Mucosa of stomach (tissue), 1 donor: ENCODE results near the gene ACTN4.

Experiments
- H3K27me3 ChIP-seq: one replicate; pipeline ENCODE4 v1.7.0; 2013; ENCODE audit warnings: mild to moderate bottlenecking, low read length; ENCODE audit not compliant: control insufficient read depth, insufficient read depth
- H3K36me3 ChIP-seq: one replicate; pipeline ENCODE4 v1.7.0; 2013; ENCODE audit warnings: low read length; ENCODE audit not compliant: control insufficient read depth, insufficient read depth
- H3K4me1 ChIP-seq: one replicate; pipeline ENCODE4 v1.7.0; 2013; ENCODE audit warnings: mild to moderate bottlenecking, low read length; ENCODE audit not compliant: control insufficient read depth, insufficient read depth
- H3K4me3 ChIP-seq: one replicate; pipeline ENCODE4 v1.7.0; 2013; ENCODE audit warnings: low read length
- H3K9ac ChIP-seq: one replicate; pipeline ENCODE4 v1.7.0; 2013; ENCODE audit warnings: mild to moderate bottlenecking, low read length, moderate library complexity
- H3K9me3 ChIP-seq: one replicate; pipeline ENCODE4 v1.7.0; 2013; ENCODE audit warnings: mild to moderate bottlenecking, low read length, moderate library complexity; ENCODE audit not compliant: control insufficient read depth
- donor health status: Pancreatic carcinoma.

Gene ACTN4

GRCh38 chr19:38713865-38714264 lies 66.4 kb downstream of the ACTN4 start:
- Histone ChIP-seq H3K36me3 (peaks cover 57% of the 10 kb centered on the region), H3K9me3 (no peaks in the 10 kb centered on the region), H3K9ac (peak overlapping the region; percentile 3), H3K4me3 (no peak overlapping the region), H3K4me1 (peaks cover 34% of the 10 kb centered on the region), H3K27me3 (no peaks in the 10 kb centered on the region)

GRCh38 chr19:38714354-38714778 lies 66.9 kb downstream of the ACTN4 start:
- Histone ChIP-seq H3K36me3 (peaks cover 56% of the 10 kb centered on the region), H3K27me3 (no peaks in the 10 kb centered on the region), H3K4me3 (no peak overlapping the region), H3K9me3 (no peaks in the 10 kb centered on the region), H3K9ac (peak overlapping the region; percentile 3), H3K4me1 (peaks cover 39% of the 10 kb centered on the region)

GRCh38 chr19:38715555-38715954 lies 68.1 kb downstream of the ACTN4 start:
- no peak overlapping the region for H3K9ac ChIP-seq
- H3K27me3 ChIP-seq, result no peaks in the 10 kb centered on the region
- H3K4me1 ChIP-seq, result peaks cover 51% of the 10 kb centered on the region
- peaks cover 56% of the 10 kb centered on the region for H3K36me3 ChIP-seq
- H3K4me3 ChIP-seq, result no peak overlapping the region
- no peaks in the 10 kb centered on the region for H3K9me3 ChIP-seq

- peaks cover 64% of the 10 kb centered on the region for H3K36me3 ChIP-seq
- no peaks in the 10 kb centered on the region for H3K27me3 ChIP-seq
- no peaks in the 10 kb centered on the region for H3K9me3 ChIP-seq
- H3K4me3 ChIP-seq, result no peak overlapping the region
- H3K4me1 ChIP-seq, result peaks cover 62% of the 10 kb centered on the region
- H3K9ac ChIP-seq, result no peak overlapping the region
Observed at GRCh38 chr19:38717051-38717450, 69.6 kb downstream of the ACTN4 start.

GRCh38 chr19:38717855-38718254 lies 70.4 kb downstream of the ACTN4 start:
- Histone ChIP-seq H3K36me3 (peaks cover 62% of the 10 kb centered on the region), H3K9me3 (no peaks in the 10 kb centered on the region), H3K9ac (no peak overlapping the region), H3K4me1 (peaks cover 64% of the 10 kb centered on the region), H3K27me3 (no peaks in the 10 kb centered on the region), H3K4me3 (no peak overlapping the region)

GRCh38 chr19:38718747-38719543 lies 71.5 kb downstream of the ACTN4 start:
- peaks cover 61% of the 10 kb centered on the region for H3K36me3 ChIP-seq
- peak overlapping the region; percentile 64 for H3K9ac ChIP-seq
- no peaks in the 10 kb centered on the region for H3K9me3 ChIP-seq
- H3K4me3 ChIP-seq, result no peak overlapping the region
- no peaks in the 10 kb centered on the region for H3K27me3 ChIP-seq
- peaks cover 63% of the 10 kb centered on the region for H3K4me1 ChIP-seq

GRCh38 chr19:38719761-38720558 lies 72.5 kb downstream of the ACTN4 start:
- Histone ChIP-seq H3K4me3 (no peak overlapping the region), H3K27me3 (no peaks in the 10 kb centered on the region), H3K4me1 (peaks cover 56% of the 10 kb centered on the region), H3K36me3 (peaks cover 58% of the 10 kb centered on the region), H3K9ac (peak overlapping the region; percentile 64), H3K9me3 (no peaks in the 10 kb centered on the region)

GRCh38 chr19:38720559-38721236 lies 73.2 kb downstream of the ACTN4 start:
- Histone ChIP-seq H3K4me3 (no peak overlapping the region), H3K4me1 (peaks cover 56% of the 10 kb centered on the region), H3K36me3 (peaks cover 62% of the 10 kb centered on the region), H3K9ac (peak overlapping the region; percentile 66), H3K9me3 (no peaks in the 10 kb centered on the region), H3K27me3 (no peaks in the 10 kb centered on the region)

GRCh38 chr19:38721496-38721895 lies 74.0 kb downstream of the ACTN4 start:
- Histone ChIP-seq H3K9me3 (no peaks in the 10 kb centered on the region), H3K4me1 (peaks cover 56% of the 10 kb centered on the region), H3K36me3 (peaks cover 62% of the 10 kb centered on the region), H3K4me3 (no peak overlapping the region), H3K9ac (peak overlapping the region; percentile 66), H3K27me3 (no peaks in the 10 kb centered on the region)

- H3K36me3 ChIP-seq, result peaks cover 65% of the 10 kb centered on the region
Observed at GRCh38 chr19:38721979-38722773, 74.7 kb downstream of the ACTN4 start.

GRCh38 chr19:38722947-38723605 lies 75.6 kb downstream of the ACTN4 start:
- Histone ChIP-seq H3K9ac (peak overlapping the region; percentile 66), H3K4me3 (no peak overlapping the region), H3K4me1 (peaks cover 56% of the 10 kb centered on the region), H3K27me3 (no peaks in the 10 kb centered on the region), H3K36me3 (peaks cover 63% of the 10 kb centered on the region), H3K9me3 (no peaks in the 10 kb centered on the region)

More at GRCh38 chr19:38721979-38722773, 74.7 kb downstream of the ACTN4 start:
- no peak overlapping the region for H3K4me3 ChIP-seq
- H3K27me3 ChIP-seq, result no peaks in the 10 kb centered on the region
- H3K9ac ChIP-seq, result peak overlapping the region; percentile 66
- no peaks in the 10 kb centered on the region for H3K9me3 ChIP-seq
- peaks cover 56% of the 10 kb centered on the region for H3K4me1 ChIP-seq
